ENCODE results near the gene KBTBD12. TPM values are rescaled to one million over a fixed set of nuclear protein-coding genes. Genes with fewer than 3 reads are reported as not detected.

KBTBD12 gene
- total RNA-seq, 2 experiments from 2014 or later = not detected

DNA sequence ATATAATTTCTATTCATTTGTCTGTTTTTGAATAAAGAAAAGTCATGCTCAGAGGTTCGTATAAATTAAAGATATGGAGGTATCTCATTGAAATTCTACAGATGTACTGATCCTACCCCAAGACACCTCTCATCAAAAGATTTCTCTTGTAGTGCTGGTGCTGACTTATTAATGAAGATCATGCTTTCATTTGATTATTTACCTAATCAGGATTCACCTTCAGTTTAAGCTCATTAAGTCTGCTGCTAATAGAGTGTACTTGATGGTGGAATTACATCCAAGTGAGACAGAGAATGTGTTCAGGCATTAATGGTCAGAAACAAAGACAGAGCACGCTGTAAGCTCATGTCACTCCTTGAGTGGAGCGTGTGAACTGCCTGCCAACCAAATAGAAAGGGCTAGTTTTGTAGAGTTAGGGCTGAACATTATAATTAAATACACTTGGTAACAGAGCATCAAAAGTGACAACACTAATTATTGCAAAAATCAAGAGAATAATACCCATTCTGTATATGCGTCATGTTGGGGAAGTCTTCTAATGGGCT lies 45.5 kb downstream of the KBTBD12 start:
- no peaks in the 10 kb centered on the region for H3K36me3 Mint-ChIP-seq (ENCODE audit: low read depth)

DNA sequence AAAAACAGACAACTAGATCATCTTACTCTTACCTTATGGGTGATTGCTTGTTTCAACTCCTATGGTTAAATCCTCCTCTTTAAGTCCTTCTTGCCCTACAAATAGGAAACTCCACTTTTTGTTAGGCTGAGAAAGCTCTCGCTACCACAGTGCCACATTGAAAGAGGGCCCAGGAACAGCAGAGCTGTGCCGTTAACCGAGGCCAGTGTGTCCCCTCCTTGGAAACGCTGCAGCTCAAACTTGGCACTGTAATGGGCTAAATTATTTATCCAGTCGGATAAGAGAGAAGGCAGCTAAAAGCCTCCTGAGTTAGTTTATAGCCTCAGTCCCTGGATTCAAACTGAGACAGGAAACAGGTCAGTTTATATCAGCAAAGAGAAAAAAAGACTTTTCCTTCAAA lies 46.1 kb downstream of the KBTBD12 start:
- POLR2A ChIA-PET = no interaction called here
- H3K36me3 Mint-ChIP-seq (ENCODE audit: low read depth) = no peaks in the 10 kb centered on the region
- no peaks in the 10 kb centered on the region for H3K4me1 Mint-ChIP-seq (ENCODE audit: low read depth)
- CTCF ChIA-PET = no interaction called here
- H3K27ac Mint-ChIP-seq = no peak overlapping the region
- ATAC-seq (no peak), DNase-seq (no peak)
- H3K27me3 Mint-ChIP-seq (ENCODE audit: low read depth) = peaks cover 18% of the 10 kb centered on the region
- no peak overlapping the region for H3K4me3 Mint-ChIP-seq
- no peaks in the 10 kb centered on the region for H3K9me3 Mint-ChIP-seq (ENCODE audit: insufficient read depth)

More for the DNA sequence above, 45.5 kb downstream of the KBTBD12 start:
- Mint-ChIP-seq H3K27ac (no peak overlapping the region), H3K4me1 (ENCODE audit: low read depth) (no peaks in the 10 kb centered on the region), H3K9me3 (ENCODE audit: insufficient read depth) (no peaks in the 10 kb centered on the region), H3K27me3 (ENCODE audit: low read depth) (peaks cover 18% of the 10 kb centered on the region), H3K4me3 (no peak overlapping the region)
- ChIA-PET POLR2A (no interaction called here), CTCF (interaction anchor here (0.9 to 1.2 kb wide), 2 partner anchors 169 to 308 kb away, joined by 3 to 4 read pairs; no protein-coding TSS in a partner anchor)
- DNase-seq = no peak
- ATAC-seq = no peak

DNA sequence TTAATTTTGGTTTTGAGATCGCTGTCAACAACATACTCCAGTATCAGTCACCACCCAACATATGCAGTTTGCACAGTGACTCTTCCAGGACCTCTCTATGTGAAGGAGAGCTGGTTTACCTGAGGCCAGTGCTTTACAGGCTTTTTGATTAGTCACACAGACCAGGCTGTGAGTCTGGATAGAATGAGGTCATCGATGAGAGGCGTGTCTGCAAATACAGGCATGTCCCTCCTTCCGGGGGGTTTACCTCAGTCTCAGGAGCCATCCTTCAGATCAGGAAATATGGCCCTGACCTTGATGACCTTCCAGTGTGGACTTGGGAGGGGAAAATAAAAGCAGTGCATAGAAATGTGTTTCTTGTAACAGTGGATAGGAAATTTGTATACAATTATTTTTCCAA lies 46.9 kb downstream of the KBTBD12 start:
- Mint-ChIP-seq H3K27ac (no peak overlapping the region), H3K36me3 (ENCODE audit: low read depth) (no peaks in the 10 kb centered on the region), H3K4me1 (ENCODE audit: low read depth) (no peaks in the 10 kb centered on the region), H3K4me3 (no peak overlapping the region), H3K9me3 (ENCODE audit: insufficient read depth) (no peaks in the 10 kb centered on the region), H3K27me3 (ENCODE audit: low read depth) (peaks cover 21% of the 10 kb centered on the region)
- no peak for ATAC-seq
- no peak for DNase-seq
- POLR2A ChIA-PET = no interaction called here
- CTCF ChIA-PET = interaction anchor here (0.7 kb wide), 1 partner anchor 9 kb away, joined by 3 read pairs; no protein-coding TSS in a partner anchor

DNA sequence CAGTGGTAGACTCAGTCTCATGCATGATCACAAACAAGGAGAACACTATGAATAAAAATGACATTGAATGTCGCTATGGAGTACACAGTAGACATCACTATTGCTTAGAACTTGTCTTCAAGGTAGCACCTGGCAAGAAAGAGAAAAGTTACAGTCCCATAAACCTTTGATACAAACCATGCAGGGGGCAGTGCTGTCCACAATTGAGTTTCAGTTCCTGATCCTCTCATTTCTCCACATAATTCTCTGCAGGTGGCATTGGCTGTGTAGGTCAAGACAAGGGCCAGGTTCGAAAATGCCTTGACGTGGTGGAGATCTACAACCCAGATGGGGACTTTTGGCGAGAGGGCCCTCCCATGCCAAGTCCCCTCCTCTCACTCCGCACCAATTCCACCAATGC lies 47.9 kb downstream of the KBTBD12 start:
- CTCF ChIA-PET = interaction anchor here (0.7 kb wide), 1 partner anchor 8 kb away, joined by 3 read pairs; no protein-coding TSS in a partner anchor
- Mint-ChIP-seq H3K27me3 (ENCODE audit: low read depth) (peaks cover 23% of the 10 kb centered on the region), H3K4me1 (ENCODE audit: low read depth) (no peaks in the 10 kb centered on the region), H3K36me3 (ENCODE audit: low read depth) (no peaks in the 10 kb centered on the region), H3K4me3 (no peak overlapping the region), H3K9me3 (ENCODE audit: insufficient read depth) (no peaks in the 10 kb centered on the region), H3K27ac (no peak overlapping the region)
- DNase-seq (no peak), ATAC-seq (no peak)
- POLR2A ChIA-PET = no interaction called here

DNA sequence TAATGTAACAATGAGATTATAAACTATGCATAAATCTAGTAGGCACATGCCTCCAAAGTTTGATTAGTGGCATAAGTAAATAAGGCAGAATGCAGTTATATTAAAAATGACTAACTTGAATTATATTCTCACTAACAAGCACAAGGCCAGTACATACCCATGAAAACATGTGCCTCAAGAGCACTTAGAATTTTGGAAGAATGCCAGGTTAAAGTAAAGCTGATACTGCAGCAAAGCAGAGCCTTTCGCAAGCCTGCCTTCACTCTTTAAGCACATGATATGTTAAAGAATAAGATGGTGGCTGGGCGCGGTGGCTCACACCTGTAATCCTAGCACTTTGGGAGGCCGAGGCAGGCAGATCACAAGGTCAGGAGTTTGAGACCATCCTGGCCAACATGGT lies 49.0 kb downstream of the KBTBD12 start:
- CTCF ChIA-PET = no interaction called here
- H3K9me3 Mint-ChIP-seq (ENCODE audit: insufficient read depth) = no peaks in the 10 kb centered on the region
- H3K27me3 Mint-ChIP-seq (ENCODE audit: low read depth) = peaks cover 31% of the 10 kb centered on the region
- DNase-seq (no peak), ATAC-seq (no peak)
- H3K4me1 Mint-ChIP-seq (ENCODE audit: low read depth) = no peaks in the 10 kb centered on the region
- H3K4me3 Mint-ChIP-seq = no peak overlapping the region
- H3K36me3 Mint-ChIP-seq (ENCODE audit: low read depth) = no peaks in the 10 kb centered on the region
- POLR2A ChIA-PET = no interaction called here
- H3K27ac Mint-ChIP-seq = no peak overlapping the region

DNA sequence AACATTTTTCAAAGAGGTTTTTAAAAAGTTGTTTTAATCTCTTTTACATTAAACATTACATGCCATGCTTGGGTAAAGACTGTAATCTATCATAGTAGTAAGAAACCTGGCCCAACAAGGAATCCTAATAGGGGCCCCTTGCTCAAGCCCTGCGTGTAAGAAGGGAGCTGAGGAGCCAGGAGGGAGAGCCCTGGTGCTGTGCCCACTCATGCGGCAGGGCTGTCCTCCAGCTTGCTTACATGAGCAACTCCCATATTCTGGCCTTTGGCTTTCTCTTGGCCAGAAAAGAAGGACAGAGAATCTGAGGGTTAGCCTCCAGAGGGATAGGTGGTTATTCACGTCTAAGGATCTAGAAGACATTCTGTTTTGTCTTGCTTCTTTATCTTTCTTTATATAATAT lies 49.8 kb downstream of the KBTBD12 start:
- ATAC-seq = no peak
- H3K4me3 Mint-ChIP-seq = no peak overlapping the region
- ChIA-PET POLR2A (no interaction called here), CTCF (interaction anchor here (1.1 kb wide), 1 partner anchor 12 kb away, joined by 3 read pairs; no protein-coding TSS in a partner anchor)
- no peak overlapping the region for H3K27ac Mint-ChIP-seq
- H3K9me3 Mint-ChIP-seq (ENCODE audit: insufficient read depth) = no peaks in the 10 kb centered on the region
- H3K36me3 Mint-ChIP-seq (ENCODE audit: low read depth) = no peaks in the 10 kb centered on the region
- no peaks in the 10 kb centered on the region for H3K4me1 Mint-ChIP-seq (ENCODE audit: low read depth)
- DNase-seq = no peak
- peaks cover 34% of the 10 kb centered on the region for H3K27me3 Mint-ChIP-seq (ENCODE audit: low read depth)

DNA sequence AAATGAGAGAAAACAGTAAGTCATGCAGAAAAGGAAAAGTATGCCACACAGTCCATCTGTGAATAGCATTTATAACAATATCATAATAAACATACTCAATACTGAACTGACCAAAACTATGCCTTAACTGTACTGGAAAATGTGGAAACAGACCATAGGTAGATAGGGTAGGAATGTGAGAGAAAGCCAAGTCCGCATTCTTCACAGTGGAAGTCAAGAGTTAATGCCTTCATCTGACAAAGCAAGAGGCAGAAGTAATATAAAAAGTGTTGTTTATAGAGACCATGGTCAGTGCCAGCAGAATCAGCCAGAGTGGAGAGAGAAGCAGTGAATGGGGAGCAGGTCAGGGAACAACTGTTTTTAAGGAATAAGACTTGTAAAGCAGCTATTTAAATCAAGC lies 52.3 kb downstream of the KBTBD12 start:
- Mint-ChIP-seq H3K27ac (no peak overlapping the region), H3K4me1 (ENCODE audit: low read depth) (no peaks in the 10 kb centered on the region), H3K36me3 (ENCODE audit: low read depth) (no peaks in the 10 kb centered on the region), H3K9me3 (ENCODE audit: insufficient read depth) (no peaks in the 10 kb centered on the region), H3K27me3 (ENCODE audit: low read depth) (peaks cover 40% of the 10 kb centered on the region), H3K4me3 (no peak overlapping the region)
- ChIA-PET CTCF (interaction anchor here (0.8 kb wide), 1 partner anchor 217 kb away, joined by 3 read pairs; no protein-coding TSS in a partner anchor), POLR2A (no interaction called here)
- no peak for DNase-seq
- no peak for ATAC-seq

DNA sequence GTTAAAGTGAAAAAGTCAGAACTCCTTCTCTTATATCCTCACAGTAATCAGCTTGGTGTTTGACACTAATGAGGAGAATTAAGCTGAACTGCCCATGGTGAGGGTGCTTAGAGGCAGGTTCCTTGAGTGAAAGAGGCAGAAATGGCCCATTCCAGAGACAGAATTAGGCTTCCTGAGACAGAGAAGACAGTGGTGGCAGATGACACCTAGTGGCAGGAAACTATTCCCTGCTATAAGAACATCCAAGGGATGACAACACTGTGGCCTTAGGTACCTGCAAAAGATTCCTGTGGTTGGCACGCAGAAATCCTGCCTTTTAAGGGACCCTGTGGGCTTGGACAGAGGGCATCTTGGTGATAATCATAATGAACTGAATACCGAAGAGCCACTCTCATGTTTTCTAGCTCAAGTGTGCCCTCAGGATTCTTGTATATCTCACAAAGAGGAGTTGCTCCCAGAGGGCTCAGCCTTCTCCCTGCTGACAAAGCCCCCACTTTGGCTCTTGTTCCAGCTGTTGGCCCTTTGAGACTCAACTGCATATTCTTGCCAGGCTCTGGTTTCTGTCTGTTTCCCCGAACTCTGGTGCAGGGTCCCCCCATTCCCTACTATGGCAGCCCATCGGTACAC lies 56.0 kb downstream of the KBTBD12 start:
- ChIA-PET POLR2A (no interaction called here), CTCF (interaction anchor here (0.6 to 1.7 kb wide), 7 partner anchors 8 to 396 kb away, joined by 3 to 5 read pairs (median 3); no protein-coding TSS in a partner anchor)
- H3K4me1 Mint-ChIP-seq (ENCODE audit: low read depth) = no peaks in the 10 kb centered on the region
- ATAC-seq (peak; percentile 73), DNase-seq (peak; percentile 33)
- H3K27ac Mint-ChIP-seq = no peak overlapping the region
- peaks cover 50% of the 10 kb centered on the region for H3K27me3 Mint-ChIP-seq (ENCODE audit: low read depth)
- no peaks in the 10 kb centered on the region for H3K9me3 Mint-ChIP-seq (ENCODE audit: insufficient read depth)
- no peak overlapping the region for H3K4me3 Mint-ChIP-seq
- no peaks in the 10 kb centered on the region for H3K36me3 Mint-ChIP-seq (ENCODE audit: low read depth)

DNA sequence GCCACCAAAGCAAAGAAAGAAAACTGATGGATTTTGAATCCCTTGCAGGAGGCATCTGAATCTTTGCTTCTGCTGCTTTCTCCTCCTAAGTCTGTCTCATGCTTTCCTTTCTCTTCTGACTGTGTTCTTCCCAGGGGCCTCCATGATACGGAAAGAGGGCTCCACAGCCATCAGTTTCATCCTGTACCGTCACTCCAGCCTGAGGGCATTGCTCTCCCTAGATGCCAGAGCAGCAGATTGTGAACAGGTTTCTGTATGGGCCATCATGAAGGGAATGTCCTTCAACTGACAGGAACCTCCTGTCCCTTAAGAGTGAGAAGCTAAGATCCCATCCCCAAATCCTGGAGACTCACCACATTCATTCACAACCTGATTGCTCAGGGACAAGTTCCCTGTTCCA lies 59.2 kb downstream of the KBTBD12 start:
- H3K4me3 Mint-ChIP-seq = no peak overlapping the region
- no peaks in the 10 kb centered on the region for H3K36me3 Mint-ChIP-seq (ENCODE audit: low read depth)
- CTCF ChIA-PET = no interaction called here
- ATAC-seq (no peak), DNase-seq (no peak)
- H3K4me1 Mint-ChIP-seq (ENCODE audit: low read depth) = no peaks in the 10 kb centered on the region
- H3K27me3 Mint-ChIP-seq (ENCODE audit: low read depth) = peaks cover 42% of the 10 kb centered on the region
- H3K9me3 Mint-ChIP-seq (ENCODE audit: insufficient read depth) = no peaks in the 10 kb centered on the region
- H3K27ac Mint-ChIP-seq = no peak overlapping the region
- POLR2A ChIA-PET = no interaction called here

DNA sequence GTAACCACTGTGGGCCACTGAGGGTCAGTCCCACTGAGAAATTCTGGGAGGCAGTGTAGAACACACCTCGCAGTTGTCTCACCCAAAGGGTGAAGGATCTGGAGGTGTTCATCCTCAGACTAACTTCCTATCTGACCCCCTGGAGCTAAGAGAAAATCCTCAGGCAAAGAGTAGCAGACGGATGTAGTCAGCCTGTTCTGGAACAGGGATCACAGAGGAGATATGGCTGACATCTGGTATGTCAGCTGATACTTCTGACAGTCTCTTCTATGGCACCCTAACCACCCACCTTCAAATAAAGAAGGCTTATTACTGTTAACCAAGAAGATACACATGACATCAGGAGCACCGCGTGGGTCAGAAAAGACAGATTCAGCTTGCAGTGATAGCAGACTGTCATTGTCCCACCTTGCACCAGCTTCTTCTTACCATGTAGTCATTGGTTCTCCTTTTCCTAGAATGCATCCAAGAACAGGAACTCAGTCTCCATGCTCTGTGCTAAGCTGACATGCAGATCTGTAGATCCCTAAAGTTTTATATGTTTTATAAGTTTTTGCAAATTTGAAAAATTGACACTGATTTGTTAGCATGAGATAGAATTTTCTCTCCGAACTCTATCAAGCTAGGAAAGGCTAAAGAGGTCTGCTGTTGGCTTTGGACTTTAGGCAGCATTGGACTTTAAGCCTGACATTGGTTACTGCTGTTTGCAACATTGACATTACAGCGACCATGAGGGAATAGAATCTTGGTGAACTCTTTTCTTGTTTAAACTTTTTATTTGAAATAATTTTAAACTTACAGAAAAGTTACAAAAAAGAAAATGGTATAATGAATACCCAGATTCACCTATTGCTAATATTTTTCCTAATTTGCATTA lies 60.4 kb downstream of the KBTBD12 start:
- no peak for ATAC-seq
- POLR2A ChIA-PET = no interaction called here
- CTCF ChIA-PET = no interaction called here
- no peaks in the 10 kb centered on the region for H3K36me3 Mint-ChIP-seq (ENCODE audit: low read depth)
- H3K27ac Mint-ChIP-seq = no peak overlapping the region
- no peak for DNase-seq
- H3K4me1 Mint-ChIP-seq (ENCODE audit: low read depth) = no peaks in the 10 kb centered on the region
- H3K27me3 Mint-ChIP-seq (ENCODE audit: low read depth) = peaks cover 34% of the 10 kb centered on the region
- H3K4me3 Mint-ChIP-seq = no peak overlapping the region
- no peaks in the 10 kb centered on the region for H3K9me3 Mint-ChIP-seq (ENCODE audit: insufficient read depth)

DNA sequence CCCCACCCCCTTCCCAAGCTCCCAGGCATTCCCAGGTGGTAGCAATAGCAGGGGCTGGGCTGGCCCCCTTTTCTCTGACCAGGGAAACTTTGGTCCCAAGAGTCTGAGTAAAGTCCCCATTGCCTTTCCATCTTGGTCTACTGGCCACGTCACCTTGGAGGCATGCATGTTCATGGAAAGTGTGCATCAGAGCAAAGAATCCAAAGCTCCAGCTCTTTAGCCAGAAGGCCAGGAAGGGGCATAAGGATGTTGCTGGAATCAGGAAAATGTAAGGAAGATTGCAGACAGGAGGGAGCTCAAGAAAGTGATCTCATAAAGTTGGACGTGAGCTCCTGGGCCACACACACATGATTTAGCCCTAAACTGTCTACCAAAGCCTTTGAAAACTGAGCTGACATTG lies 63.6 kb downstream of the KBTBD12 start:
- ATAC-seq (no peak), DNase-seq (no peak)
- no peaks in the 10 kb centered on the region for H3K4me1 Mint-ChIP-seq (ENCODE audit: low read depth)
- H3K36me3 Mint-ChIP-seq (ENCODE audit: low read depth) = no peaks in the 10 kb centered on the region
- peaks cover 25% of the 10 kb centered on the region for H3K27me3 Mint-ChIP-seq (ENCODE audit: low read depth)
- no peaks in the 10 kb centered on the region for H3K9me3 Mint-ChIP-seq (ENCODE audit: insufficient read depth)
- ChIA-PET POLR2A (interaction anchor here (0.7 kb wide), 1 partner anchor 27 kb away, joined by 3 read pairs; no protein-coding TSS in a partner anchor), CTCF (interaction anchor here (1.0 to 1.6 kb wide), 2 partner anchors 8 to 188 kb away, joined by 3 to 5 read pairs; no protein-coding TSS in a partner anchor)
- no peak overlapping the region for H3K27ac Mint-ChIP-seq
- no peak overlapping the region for H3K4me3 Mint-ChIP-seq

DNA sequence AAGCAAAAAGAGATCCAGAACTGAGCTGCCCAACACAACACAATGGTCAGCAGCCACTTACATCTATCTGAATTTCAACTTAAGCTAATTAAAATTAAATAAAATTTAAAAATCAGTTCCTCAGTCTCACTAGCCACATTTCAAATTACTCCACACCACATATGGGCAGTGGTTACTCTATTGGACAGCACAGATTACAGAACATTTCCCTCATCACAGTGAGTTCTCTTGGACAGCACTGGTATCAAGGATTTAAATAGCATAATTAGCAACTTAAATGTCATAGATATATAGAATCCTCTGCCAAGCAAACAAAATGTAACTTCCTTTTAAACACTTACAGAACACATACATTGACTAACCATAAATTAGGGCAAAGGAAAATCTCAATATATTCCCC lies 64.4 kb downstream of the KBTBD12 start:
- no peak overlapping the region for H3K4me3 Mint-ChIP-seq
- no peak for DNase-seq
- H3K27me3 Mint-ChIP-seq (ENCODE audit: low read depth) = peaks cover 21% of the 10 kb centered on the region
- no peaks in the 10 kb centered on the region for H3K4me1 Mint-ChIP-seq (ENCODE audit: low read depth)
- no peaks in the 10 kb centered on the region for H3K9me3 Mint-ChIP-seq (ENCODE audit: insufficient read depth)
- no peaks in the 10 kb centered on the region for H3K36me3 Mint-ChIP-seq (ENCODE audit: low read depth)
- H3K27ac Mint-ChIP-seq = no peak overlapping the region
- ChIA-PET CTCF (interaction anchor here (1.0 to 1.6 kb wide), 2 partner anchors 9 to 188 kb away, joined by 3 to 5 read pairs; no protein-coding TSS in a partner anchor), POLR2A (no interaction called here)
- ATAC-seq = no peak

Measured in activated CD8-positive, alpha-beta T cell treated with anti-CD3 and anti-CD28 coated beads, Interleukin-2, amount 10 ng/mL, durations not matched to agents 7 days and 5 days (primary cell).